ENCODE data around the gene KIAA0586.

DNA sequence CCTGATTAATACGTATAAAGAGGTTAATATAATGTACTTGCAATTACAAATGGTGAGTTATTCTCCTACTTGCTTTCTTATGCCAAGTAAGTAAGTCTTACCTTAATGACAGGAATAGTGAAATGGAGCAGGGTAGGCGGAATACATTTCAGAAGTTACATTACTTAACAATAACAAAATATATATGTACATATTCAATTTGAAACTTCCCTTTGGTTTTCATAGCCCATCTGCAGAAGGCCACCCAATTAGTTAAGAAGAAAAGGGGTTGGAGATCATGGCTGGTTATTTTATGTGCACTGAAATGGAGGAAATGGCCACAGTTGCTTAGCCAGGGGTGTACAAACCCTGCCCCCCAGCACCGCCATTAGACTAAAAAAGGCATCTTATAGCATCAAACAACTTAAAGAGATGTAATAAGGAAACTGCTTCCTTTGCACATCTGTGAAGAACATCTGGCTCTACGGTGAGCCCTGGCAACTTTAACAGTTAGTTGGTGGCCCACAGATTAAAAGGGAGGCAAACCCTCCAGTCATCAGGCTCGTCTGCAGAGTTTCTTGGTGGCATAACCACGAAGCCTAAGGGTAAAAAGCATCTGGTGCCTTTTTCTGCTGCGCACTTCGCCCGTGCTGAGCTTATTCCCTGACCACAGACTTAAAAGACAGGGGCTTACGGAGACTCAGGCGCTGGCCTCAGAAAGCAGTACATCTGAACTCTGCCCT lies 171.4 kb downstream of the KIAA0586 start:
- no peak for TF ChIP-seq POLR2A (IDR thresholded peaks at IDR 0.05)
- TF ChIP-seq CTCF (IDR thresholded peaks at IDR 0.05) = no peak
